Head of caudate nucleus (tissue), 42 donors: ENCODE measurements around the gene EFL1.
"Not testable (repeated sequence)": the region's sequence is repeated elsewhere in the genome, so short reads cannot be mapped to it uniquely, and the experiment has no call there.

Experiments
- DNase-seq, 42 donors: peaks; one replicate each; pipeline versions ENCODE4 v3.0.0 to v3.0.0-alpha.2; 2020 to 2021; ENCODE audit warnings: mixed read lengths in 7 of 42
- intact Hi-C: fragments of 100-400 bp; cut with DNase I; formaldehyde crosslinking; loops from one replicate; pipeline ENCODE4 v1.15.0; 2022

Gene EFL1

GRCh38 chr15:82284381-82284780 is 21.8 kb upstream of the EFL1 start:
- DNase-seq, intact Hi-C loops: not testable (repeated sequence)

- DNase-seq, intact Hi-C loops: not testable (repeated sequence)
Observed at GRCh38 chr15:82282386-82282785, 19.9 kb upstream of the EFL1 start.

DNA sequence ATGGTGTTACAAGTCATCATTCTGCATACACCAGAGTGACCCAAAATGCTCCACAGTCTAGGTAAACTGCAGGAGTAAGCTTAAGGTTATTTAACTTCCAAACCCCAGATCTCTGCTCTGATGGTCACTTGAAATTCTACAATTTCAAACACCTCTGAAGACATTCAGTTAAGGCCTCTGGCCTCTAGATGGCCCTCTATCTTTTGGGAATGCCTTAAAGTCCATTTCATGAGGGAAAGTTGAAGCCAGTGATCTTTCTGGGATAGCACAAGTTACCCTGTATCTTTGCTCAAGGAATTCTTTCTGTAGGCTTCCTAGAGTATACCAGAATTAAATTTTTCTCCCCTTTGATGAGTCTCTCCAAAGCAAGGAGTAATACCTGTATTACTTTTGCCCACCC is 18.7 kb upstream of the EFL1 start:
- intact Hi-C loops: not testable (repeated sequence)

DNA sequence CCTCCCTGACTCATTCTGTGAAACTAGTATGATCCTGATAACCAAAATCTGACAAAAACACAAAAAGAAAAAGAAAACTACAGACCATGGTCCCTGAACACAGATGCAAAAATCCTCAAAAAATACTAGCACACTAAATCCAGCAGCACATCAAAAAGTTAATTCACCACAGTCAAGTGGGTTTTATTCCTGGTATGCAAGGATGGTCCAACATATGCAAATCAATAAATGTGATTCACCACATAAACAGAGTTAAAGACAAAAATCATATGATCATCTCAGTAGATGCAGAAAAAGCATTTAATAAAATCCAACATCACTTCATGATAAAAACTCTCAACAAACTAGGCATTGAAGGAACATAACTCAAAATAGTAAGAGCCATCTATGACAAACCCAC is 12.9 kb upstream of the EFL1 start:
- DNase-seq: no peak
- intact Hi-C loops: no loop called here

More for the DNA sequence above, 18.7 kb upstream of the EFL1 start:
- not testable (repeated sequence) for DNase-seq

DNA sequence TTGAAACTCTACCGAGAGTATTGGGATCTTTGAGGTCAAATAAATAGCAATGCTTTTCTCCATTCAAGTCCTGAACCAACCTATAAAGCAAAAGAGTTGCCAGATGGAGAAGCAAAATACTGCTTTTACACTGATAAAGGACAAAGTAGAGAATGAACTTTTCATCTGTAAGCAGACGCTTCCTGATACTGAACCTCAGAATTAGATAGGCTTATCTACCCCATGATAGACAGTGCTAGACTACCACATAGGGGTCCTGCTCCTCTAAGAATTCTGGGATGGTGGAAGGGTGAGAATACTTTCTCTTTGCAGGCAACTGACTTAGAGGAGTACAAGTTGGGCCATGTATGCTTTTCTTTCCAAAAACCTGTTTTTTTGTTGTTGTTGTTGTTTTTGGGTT is 9.6 kb upstream of the EFL1 start:
- no peak for DNase-seq
- intact Hi-C loops: no loop called here

DNA sequence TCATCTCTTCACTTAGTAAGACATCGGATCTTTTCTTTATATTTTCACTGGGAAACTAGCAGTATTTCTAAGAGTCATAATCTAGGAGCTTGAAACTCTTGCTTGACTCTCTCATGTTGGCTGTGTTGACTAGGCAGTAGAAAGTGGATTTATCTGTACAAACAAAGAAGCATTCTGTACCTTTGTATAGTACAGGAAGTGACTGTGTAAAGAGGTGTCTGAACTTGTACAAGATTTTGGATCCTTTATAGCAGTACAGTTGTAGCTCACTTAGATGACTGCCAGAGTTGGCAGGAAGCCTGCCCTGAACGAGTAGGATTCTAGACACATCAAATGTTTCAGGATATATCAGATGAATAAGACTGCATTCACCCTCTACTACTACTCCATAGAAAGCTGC is 5.9 kb upstream of the EFL1 start:
- intact Hi-C loops, DNase-seq: not testable (repeated sequence)

GRCh38 chr15:82267137-82267536 is 4.6 kb upstream of the EFL1 start:
- DNase-seq, intact Hi-C loops: not testable (repeated sequence)

GRCh38 chr15:82263350-82263749 is 816 bp upstream of the EFL1 start:
- intact Hi-C loops: no loop called here
- peak in 1 of 42 donors; percentile 16 for DNase-seq

DNA sequence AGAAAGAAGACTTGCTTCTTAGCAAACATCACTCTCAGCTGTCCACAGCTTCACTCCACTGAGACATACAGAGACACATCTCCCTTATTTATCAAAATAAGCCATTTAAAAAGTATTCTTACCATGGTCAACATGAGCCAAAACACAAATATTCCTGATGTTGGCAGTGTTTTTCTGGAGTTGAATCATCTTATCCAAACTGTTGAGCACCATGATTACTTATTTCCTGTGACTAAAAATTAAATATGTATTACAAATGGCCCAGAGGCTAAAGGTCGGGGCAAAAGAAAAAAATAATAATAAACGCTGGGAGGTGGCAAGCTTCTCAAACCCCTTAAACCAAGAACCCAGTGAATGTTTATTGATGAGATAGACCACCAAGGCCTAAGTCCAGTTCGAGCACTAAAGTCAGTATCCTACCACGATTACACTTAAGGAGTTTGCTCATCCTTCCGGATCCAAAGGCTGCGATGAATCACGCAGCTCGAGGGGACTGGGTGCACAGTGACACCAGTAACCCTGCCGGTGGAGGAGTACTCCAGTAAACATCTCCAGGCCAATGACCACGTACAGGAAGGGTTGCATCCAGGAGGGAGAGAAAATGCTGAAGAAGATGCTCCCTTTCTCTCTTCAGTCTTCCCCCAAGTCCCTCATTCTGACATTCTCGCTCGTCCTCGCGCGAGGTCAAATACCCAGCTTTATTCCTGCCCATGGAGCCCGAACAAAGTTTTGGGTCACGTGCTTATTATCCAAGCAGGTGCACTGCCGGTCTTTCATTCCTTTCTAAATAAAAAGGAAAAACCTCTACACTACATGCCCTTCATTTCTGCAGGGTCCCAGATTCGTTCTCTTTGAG is 740 bp downstream of the EFL1 start:
- intact Hi-C loops: not testable (repeated sequence)
- DNase-seq: peak in 7 of 42 donors; percentile 1 to 16 (median 9)

DNA sequence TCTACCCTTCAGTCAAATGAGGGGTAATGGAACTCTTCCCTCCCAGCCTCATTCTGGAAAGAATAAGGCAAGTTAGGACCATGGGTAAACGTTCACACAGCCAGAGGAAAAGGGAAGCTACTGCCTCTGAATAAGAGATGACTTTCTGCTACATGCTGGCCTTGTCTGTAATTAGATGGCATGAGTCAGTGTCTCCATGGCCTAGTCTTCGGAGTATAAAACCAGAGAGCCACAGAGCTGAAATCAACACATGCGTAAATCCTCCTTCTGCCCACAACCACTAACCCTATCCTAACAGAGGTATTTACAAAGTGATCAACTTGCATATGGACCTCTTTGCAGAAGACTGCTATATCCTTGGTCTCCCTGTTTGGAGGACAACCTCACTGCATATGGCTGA is 14.3 kb downstream of the EFL1 start:
- DNase-seq: not testable (repeated sequence)

DNA sequence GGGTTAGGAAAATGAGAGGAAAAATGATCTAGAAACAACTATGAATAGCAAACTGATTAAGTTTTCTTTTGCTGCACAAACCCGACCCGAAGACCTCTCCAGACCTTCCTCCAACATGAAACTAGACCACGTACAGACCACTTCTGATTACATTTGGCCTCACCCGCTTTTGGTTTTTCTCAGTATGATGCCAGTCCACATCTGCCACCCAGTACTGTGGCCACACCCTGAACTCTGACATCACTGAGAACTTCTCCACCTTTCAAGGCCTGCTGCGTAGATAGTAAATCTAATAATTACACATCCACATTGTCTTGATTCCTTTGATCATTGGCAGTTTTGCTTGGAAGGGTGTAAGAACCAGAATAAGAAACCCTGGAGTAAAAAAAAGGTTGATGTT is 16.6 kb downstream of the EFL1 start:
- DNase-seq, intact Hi-C loops: not testable (repeated sequence)

More for the DNA sequence above, 14.3 kb downstream of the EFL1 start:
- intact Hi-C loops: not testable (repeated sequence)

DNA sequence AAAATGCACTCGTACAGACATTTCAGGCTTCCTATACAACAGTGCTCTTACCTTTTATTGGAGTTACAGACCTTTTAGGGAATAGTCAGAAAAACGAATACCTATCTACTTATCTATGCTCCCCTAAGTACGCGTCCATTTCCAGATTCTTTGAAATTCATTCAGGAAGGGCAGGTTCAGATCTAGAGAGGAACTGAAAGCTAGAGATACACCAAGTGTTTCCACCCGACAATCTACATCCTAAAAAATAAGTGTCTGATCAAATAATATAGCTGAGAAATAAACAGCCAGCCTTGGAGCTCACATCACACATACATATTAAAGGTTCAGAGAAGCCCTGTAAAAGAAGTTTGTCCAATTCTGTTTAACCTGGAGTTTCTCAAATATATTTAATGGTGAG is 18.9 kb downstream of the EFL1 start:
- DNase-seq, intact Hi-C loops: not testable (repeated sequence)

GRCh38 chr15:82241836-82242499 is 20.6 kb downstream of the EFL1 start:
- DNase-seq, intact Hi-C loops: not testable (repeated sequence)

GRCh38 chr15:82239685-82240391 is 22.7 kb downstream of the EFL1 start:
- DNase-seq: no peak
- intact Hi-C loops: no loop called here

DNA sequence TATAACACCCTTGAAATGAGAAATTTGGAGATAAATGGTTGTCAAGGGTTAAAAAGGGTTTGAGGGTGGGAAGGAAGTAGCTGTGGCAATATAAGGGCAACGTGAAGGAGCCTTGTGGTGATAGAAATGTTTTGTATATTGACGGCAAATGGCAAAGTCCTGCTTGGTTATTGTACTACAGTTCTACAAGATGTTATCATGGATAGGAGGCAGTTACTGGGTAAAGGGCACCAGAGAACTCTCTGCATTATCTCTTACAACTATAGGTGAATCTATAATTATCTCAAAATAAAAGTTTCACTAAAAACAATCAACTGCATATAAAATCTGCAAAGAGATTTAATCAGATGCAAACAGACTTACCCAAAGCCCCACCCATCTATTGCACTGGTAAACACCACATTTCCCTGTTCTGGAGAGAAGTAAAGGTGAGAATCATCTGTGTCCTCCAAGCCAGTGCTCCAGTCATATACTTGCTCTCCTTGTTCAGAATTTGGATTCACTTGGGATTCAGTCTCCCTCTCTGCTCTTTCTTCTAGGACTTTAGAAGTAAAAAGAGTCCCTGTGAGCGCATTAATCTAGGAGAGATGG is 24.5 kb downstream of the EFL1 start:
- DNase-seq, intact Hi-C loops: not testable (repeated sequence)

DNA sequence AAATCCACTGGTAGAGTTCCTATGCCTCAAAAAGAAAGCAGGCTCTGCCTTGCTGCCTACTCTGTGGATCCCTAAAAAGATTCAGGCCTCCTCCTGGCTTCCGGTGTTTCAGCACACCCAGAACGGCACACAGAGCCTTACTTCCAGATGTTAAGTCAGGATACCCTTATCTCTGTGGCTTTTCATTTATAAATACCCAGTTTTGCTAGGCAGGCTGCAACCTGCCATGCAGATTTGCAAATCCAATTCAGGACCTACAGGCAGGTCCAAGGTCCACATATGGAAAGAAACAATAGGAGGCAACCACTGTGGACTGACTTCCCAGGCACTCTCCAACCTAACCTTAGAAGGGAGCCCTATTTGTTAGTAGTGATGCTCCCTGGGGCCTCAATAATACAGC is 30.7 kb downstream of the EFL1 start:
- DNase-seq: no peak
- intact Hi-C loops: no loop called here

DNA sequence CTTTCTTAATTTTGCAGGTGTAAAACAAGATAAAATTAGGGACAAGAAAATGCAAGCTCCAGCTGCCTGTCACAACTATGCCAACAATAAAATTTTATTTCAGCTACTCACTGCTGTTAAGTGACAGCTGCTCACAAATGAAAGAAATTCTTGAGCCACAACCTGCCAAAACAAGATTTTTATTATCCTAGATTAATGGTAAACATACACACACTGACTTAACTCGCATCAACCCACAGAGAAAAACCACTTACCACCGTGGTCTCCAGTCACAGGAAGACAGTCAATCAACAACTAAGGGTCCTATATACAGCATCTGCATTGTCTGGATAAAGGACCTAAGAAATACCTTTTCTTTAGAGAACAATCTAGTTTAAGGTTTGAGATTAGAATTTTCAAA is 31.3 kb downstream of the EFL1 start:
- intact Hi-C loops: no loop called here
- no peak for DNase-seq

DNA sequence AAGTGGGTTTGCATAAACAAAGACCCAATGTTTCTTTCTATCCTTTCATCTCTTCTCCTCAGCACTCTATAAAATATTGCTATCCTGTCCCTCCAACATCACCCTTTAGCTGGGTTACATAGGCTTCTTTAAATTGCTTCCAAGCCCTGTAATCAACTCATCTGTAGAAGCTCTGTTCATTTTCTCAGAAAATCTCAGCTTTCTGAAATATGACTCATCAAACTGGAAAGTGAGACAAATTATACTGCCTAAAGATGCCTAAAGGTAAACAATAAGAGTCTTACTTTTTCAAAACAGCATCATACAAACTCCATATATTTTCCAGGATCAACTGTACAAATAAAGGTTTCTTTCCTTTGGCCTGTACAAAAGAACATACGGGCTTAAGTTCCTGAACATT is 33.8 kb downstream of the EFL1 start:
- DNase-seq: no peak
- intact Hi-C loops: no loop called here

GRCh38 chr15:82221535-82221934 is 41.0 kb downstream of the EFL1 start:
- intact Hi-C loops: not testable (repeated sequence)
- peak in 24 of 42 donors; percentile 3 to 56 (median 19) for DNase-seq
